Germinal center (tissue), 1 donor: ENCODE measurements around the gene IL16.

Experiments used
- DNase-seq: peaks from one replicate; pipeline ENCODE4 v3.0.0; 2012; ENCODE audit warnings: mixed read lengths, low spot score

The IL16 gene

DNA sequence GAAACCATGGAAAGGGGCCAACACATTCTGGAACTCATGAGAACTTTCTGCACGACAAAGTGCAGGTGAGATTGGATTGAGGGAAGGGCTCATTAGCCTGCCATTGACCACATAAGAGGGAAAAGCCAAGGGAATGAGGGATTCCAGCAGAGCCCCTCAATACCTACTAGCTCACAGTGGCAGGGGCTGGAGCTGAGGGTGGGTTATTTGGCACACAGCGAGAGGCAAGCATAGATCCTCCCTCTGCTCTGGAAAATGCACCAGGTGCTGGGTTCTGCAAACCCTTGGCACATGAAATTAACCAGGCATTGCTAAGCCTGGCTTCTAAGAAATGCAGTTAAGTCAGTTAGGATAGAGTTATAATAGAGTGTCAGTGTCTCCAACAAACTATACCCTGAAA is 60.8 kb downstream of the IL16 start:
- no peak for DNase-seq

DNA sequence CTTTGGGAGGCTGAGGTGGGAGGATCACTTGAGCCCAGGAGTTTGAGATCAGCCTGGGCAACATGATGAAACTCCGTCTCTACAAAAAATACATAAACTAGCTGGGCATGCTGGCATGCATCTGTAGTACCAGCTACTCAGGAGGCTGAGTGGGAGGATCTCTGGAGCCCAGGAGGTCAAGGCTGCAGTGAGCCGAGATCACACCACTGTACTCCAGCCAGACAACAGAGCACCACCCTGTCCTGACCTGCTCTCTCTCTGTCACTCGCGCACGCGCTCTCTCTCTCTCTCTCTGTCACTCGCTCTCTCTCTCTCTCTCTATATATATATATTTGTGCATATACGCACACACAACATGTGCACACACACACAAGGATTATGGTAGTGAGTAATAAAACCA is 61.8 kb downstream of the IL16 start:
- no peak for DNase-seq

DNA sequence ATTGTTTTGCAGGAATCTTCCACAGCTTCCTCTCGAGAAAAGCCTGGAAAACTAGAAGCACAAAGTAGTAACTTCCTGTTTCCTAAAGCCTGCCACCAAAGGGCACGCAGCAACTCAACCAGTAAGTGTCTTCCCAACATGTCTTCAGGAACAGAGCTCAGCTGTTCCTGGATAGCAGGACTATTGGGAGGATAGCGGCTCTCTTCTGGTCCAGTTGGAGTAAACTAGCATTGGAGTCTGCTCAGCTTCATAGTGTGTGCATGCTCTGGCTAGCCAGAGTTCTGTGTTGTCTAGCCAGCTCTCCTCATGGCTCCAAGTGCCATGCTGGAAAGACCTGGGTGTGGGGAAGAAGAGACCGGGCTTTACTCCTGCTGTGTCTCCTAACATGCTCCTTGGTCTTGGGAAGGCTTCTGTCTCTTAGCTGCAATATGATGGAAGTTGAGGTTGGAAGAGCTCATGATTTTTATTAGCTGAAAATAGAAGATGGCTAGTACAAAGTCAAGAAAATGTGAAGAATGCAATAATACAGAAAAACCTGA is 63.1 kb downstream of the IL16 start:
- no peak for DNase-seq

DNA sequence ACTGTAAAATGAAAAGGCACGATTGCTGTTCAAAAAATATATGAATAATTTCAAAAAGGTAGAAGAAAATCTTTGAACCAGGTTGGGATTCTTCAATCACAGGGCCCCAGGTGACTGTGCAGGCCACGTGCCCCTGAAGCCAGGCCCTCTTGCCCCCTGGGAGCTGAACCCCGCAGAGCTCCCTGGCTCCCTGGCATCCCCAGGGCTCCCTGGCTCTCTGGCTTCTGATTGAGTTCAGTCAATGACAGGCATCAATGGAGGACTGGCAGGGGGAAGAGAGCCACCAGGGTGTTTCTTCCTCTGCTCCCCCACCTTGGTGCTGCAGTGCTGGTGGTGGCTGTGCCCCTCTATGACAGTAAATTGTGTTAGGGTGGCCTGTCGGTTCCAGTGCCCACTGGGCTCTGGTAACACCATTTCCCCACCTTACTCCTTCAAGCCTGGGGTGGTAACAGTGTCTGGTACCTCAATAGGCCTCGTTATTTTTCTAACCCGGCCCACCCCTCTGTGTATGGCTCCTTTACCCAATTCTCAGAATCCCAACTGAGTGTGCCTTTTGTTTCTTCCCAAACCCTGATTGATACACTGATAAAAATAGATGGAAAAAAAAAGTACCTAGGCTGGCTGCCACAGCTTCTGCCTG is 64.6 kb downstream of the IL16 start:
- no peak for DNase-seq

DNA sequence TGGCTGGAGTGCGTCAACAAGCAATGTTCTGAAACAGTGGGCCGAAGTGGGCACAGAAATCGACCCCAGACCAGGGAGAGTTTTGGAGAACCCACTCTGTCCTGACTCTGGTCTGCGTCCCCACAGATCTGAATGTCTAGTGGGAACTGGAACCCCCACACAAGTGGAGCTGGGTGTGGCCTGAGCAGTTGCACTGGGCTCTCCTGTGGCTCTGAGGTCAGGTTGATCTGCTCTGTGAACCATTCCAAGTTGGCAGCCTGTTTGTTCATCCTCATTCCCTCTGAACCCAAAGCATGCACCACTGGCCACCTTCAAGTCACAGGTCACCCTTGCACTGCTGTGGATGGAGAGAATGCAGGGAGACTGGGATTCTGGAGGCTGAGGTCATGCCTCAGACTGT is 66.8 kb downstream of the IL16 start:
- no peak for DNase-seq

DNA sequence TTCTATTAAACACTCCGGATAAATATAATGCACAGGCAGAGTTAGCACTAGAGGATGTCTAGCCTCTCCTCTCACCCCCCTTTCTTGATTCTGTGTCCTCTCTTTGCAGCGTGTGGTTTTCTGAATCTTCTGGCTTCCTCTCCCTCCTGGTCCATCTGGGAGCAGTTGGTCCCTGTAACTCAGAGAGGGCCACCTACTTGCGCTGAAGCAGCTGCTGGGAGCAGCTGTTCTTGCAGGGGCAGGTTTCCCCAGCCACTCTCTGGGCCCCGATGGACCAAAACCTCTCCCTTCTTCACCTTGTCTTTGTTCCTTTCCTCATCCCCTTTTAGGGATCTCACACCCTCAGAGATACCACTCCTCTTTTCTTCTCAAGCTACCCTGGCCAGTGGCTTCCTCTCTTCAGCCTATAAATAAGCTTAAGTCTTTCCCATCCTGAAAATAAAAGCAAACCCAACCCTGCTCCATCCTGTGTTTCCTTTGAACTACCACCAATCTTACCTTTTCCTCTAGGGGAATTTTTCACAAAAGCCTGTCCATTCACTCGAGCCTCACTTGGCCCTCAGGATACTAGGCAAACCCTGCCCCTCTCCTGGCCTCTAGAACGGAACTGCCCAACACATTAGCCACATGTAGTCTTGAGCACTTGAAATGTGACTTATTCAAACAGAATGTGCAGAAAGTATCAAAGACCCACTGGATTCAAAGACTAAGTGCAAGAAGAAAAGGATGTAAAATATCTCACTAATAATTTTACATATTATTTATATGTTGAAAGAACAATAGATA is 67.6 kb downstream of the IL16 start:
- no peak for DNase-seq

DNA sequence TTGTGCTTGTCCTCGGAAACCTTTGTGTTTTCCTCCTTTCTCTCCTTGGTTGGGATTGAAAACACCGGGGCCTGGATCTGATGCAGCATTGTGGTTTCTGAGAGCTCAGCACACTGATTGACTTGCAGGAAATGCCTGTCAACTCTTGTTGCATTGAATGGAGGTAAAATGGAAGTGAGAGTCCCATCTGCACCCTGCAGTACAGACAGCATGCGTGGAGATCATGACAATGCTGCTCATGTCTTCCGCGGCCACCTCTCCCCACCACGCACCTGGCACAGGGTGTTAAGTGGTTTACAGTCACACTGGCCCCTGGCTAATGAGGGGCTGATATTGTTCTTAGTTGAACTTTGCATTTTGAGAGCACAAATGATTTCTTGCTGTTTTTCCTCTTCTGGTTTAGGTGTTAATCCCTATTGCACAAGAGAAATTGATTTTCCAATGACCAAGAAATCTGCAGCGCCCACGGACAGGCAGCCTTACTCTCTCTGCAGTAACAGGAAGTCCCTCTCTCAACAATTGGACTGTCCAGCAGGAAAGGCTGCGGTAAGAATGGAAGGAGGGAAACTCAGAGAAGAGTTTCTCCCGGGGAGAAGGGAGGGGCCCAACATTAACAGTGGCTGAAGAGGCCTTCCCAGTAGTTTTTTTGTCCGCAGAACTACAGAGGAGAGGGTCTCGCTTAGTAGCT is 68.7 kb downstream of the IL16 start:
- DNase-seq: peak; percentile 17

DNA sequence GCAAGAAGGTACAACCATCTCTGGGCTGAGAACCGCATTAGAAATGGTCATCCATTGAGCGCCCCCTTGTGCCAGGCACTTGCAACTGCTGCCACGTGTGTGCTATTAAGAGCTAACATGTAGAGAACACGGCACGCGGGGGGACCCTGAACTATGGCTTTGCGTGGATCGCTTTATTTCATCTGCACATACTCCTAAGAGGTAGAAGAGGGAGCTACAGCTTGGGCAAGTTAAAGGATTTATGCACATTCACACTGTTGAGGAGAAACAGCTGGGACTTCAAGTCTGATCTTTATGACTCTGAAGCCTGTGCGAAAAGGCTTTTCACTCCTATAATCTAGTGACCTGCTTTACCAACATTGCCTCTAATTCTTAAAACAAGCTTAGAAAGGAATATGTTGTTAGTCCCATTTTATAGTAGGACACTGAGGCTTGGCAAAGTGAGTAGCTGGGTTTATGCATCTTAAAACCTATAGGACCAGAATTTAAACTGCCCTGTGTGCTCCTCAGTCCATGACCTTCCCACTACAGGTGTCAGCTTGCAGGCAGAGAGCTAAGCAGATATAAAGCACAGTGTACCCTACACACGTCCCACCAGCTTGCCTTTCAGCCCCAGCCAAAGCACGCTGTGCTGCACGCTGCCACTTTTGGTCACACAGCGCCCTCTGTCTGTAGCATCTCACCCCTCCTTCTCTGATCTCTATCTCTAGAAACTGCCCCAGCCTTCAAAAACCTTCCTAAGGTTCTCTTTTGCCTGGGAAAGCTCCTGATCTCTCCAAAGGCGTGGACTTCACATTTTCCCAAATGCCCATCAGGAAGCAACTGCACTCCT is 69.5 kb downstream of the IL16 start:
- DNase-seq: peak; percentile 80

DNA sequence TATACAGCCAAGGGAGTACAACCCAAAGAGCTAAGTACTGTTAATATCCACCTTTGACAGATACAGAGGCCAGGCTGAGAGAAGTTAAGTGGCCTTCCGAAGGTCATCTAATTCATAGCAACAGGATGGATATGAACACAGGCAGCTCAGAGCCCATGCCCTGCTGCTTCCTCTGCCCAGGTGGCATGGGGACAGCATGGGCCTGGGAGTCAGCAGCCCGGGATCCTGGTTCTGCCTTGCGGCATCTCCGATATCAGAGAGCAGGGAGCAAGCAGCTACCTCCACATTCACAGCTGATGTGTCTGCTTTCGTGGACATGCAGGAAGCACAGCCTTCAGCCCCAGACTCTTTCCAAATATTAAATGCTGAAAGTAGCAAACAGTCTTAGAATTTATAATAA is 71.7 kb downstream of the IL16 start:
- no peak for DNase-seq

DNA sequence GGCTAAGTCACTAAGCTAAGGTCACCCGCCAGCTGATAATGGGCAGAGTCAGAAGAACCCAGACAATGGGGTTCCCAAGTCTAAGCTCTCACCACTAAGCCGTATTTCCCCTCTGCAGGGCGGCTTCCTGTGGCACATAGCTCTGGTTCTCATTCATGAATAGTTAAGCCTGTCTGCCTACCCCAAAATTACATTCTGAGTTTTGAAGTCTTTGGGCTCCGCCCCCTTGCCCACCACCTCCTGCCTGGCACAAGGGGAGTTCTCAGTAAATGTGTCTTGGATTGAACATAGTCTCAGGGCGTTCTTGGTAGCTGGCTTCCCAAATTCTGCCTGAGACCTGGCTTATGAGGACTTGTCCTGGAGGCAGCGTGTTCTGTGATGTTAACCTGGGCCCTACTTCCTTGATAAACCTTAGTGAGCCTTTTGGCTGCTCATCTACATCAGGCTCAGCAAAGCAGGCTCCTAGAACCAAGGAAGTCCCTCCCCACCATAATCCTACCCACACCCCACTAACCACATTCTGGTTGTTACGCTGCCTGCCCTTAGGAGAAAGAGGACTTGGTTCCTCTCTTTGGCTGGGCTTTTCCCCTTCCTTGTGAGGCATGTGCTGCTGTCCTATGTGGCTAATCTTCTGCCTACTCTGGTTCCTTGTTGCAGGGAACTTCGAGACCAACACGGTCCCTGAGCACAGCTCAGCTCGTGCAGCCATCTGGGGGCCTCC is 72.4 kb downstream of the IL16 start:
- no peak for DNase-seq

DNA sequence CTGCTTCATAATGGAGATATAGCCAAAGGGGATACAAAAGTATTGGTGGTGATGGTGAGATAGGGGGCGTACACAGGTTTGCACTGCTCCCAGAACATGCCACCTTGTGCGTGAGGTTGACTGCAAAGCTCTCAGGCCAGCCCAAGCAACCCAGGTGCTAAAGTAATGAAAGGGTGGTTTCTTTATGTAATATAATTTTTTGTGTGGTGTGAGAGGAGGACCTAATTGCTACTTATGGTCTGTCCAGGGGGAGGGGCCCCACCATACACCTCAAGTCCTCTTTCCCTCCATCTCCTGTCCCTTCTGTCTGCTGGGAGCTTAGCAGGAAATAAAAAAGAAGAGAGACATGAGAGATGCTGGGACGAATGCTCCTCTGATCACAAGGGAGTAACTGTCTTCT is 73.5 kb downstream of the IL16 start:
- DNase-seq: no peak

DNA sequence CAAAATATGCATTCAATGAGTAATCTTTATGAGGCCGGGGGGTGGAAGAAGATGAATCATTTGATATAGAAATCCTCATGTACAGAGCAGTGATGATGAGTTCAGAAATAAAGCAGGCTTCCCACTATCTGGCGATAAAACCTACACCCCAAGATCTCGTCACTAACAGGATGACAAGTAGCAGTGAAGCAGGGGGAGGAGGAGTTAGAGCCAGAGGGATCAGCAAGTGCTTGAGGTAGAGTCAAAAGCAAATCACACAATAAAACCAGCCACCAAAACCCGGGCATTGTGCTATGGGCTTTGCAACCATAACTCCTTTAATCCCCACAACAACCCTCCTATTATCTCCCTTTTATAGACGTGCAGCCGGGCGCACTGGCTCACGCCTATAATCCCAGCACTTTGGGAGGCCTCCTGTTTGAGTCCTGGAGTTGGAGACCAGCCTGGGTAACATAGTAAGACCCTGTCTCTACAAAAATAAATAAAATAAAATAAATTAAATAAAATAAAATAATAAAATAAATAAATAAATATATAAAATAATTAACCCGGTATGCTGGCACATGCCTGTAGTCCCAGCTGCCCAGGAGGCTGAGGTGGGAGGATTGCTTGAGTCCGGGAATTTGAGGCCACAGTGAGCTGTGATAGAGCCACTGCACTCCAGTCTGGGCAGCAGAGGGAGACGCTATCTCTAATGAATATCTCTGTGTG is 74.3 kb downstream of the IL16 start:
- no peak for DNase-seq

DNA sequence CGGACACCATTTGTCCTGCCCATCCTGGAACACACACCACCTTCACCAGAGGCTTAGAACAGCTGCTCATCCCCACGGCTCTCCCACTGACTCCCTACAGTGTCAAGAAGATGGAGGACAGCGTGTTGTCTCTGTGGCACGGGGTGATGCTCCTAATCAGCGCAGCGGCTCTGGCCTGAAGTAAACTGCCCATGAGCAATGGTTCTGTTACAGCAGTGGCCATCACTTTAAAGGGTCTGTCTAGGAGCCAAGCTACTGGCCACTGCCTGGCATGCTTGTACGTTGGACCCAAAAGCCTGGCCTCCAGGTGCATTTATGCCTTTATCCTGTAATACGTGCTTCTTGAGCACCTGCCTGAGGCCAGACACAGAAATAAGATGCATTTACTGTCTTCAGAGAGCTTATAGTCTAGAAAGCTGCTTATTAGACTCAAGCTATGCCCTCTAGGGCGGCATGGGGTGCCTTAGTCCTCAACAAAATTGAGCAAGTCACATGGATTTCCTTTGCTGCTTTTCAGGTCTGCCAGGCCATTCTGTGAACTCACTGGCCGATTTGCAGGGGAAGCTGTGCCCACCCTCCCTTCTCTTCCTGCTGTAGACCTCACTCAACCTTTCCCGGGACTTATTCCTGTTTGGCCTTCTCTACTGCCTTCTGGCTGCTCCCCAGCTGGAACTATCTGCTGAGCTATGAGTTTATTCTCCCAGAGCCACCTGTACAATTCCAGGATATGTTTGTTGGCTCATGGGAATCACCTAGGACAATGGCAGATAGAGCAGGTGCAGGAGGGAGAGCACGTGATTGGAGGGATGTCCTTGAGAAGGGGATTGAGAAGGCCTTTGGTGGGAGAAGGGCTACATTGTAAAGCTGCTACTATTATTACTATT is 75.3 kb downstream of the IL16 start:
- no peak for DNase-seq

DNA sequence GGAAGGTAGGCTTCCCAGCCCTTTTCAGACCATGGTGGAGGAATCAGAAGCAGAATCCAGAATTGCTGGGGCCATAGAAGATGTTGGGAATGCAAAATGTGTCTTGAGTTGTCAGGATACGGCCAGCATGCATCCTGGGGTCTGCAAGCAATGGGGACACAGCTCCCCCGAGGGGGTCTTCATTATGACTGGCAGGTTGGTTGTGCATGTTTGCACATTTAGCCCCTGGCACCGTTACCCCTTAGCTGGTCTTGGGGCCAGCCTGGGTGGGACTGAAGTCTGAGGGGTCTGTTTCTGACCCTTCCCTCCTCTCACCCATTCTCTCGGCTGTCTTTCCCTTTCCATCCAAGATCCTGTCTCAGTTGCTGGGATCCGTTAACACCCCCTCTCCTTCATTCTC is 76.5 kb downstream of the IL16 start:
- no peak for DNase-seq

DNA sequence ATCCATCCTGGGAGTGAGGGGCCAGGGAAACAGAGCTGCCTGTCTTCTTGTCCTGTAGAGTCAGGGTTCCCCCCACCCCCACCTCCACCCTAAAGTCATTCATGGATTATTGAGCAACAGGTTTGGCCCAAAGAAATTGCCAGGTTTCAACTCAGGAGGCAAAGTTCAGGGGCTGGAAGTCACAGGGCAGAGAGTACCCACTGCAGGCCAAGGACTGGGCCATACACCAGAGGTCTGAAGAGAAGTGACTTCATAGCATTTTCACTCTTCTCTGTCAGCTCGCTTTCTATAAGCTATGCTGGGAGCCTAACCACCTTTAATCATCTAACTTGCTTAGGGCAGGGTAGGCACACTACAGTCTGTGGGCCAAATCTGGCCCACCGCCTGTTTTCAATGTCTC is 77.2 kb downstream of the IL16 start:
- DNase-seq: no peak

DNA sequence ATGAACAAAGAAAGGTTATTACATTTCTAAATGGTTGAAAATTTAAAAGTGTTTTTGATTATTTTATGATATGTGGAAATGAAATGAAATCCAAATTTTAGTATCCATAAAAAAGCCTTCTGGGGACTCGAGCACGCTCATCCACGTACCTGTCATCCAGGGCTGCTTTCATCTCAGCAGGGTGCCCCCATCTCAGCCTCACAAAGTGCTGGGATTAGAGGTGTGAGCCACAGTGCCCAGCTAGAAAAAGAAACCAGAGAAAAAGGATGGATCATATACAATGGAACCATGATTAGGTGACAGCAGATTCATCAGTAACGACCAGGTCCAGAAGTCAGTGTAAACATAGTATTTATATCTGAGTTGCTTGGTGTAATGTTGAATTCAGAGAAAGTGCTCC is 77.6 kb downstream of the IL16 start:
- no peak for DNase-seq

DNA sequence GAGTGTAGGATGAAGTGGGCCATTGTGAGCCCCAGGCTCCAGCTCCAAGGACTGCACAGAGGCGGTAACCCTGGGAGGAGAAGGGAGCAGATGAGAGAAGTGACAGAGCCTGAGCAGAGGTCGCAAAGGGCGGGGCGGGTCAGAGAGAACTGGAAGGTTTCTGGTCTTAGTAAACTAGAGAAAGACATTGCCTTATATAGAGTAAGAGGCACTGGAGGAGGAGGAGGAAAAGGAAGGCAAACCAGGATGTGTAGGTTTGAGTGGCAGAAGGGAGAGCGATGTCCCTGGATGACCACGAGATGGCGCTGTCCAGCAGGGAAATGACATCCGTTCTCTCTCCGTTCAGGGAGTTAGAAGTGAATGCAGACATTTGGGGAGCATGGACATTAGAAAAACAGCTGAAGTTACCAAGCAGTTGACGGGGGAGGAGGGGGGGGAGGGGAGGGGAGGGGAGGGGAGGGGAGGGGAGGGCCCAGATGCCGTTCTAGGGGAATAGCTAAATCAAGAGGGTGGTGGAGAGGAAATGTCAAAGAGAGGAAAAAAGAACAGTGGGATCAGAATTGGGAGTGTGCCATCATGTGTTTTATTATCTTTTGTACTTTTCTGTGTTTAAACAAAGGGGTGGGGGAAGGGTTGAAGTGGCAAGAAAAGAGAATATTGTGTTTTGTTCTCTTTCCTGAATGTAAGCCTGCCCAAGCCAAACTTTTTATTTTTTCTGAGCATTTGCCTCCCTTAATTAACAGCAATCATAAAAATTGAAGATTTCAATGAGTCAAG is 78.4 kb downstream of the IL16 start:
- DNase-seq: peak; percentile 75

DNA sequence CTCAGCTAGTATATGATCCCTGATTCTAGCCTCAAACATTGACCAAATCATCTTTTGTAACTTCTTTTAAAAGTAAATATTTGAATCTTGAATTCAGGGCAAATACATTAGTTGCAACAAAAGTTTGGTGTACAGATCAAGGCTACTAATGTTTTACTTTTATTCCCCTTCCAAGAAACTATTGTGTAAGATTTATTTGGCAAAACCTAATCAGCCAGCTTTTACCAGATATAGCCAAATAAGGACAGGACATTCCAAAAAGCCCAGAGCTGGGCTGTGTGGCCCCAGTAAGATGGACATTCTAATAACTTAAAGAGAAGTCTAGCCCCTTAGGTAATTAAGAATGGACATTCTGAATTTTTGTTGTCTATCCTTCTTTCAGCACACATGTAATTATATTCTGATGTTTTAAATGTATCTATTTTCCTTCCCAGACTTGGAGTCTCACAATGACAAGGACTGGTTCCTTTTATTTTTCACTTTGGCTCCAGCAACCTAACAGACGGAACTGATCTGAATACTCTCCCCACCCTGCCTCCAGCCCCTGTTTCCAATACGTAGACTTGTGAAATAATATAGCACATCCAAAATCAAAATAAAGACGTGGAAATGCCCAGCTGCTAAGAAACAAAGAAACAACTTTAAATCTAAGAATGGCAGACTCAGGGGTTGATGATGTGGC is 79.2 kb downstream of the IL16 start:
- no peak for DNase-seq
